K562 (cell line): ENCODE measurements around the gene SUPT7L. TPM values are rescaled to one million over a fixed set of nuclear protein-coding genes. Genes with fewer than 3 reads are reported as not detected.
A peak's percentile ranks its signal among the peaks of the same experiment; 100 is the strongest.

Experiments
- CBX1 ChIP-seq: sonication (generic); IDR thresholded peaks from 2 replicates; pipeline ENCODE4 v1.6.1; 2016; ENCODE audit warnings: antibody characterized with exemption, low read depth, mild to moderate bottlenecking
- CGGBP1 ChIP-seq: fragments of 250-450 bp; sonication (Bioruptor Pico); IDR thresholded peaks from 2 replicates; pipeline ENCODE4 v1.9.0; 2021; ENCODE audit warnings: mild to moderate bottlenecking
- ETS2 ChIP-seq: IDR thresholded peaks from 2 replicates; pipeline ENCODE4 v1.6.1; 2016; ENCODE audit warnings: borderline replicate concordance, missing genetic modification characterization, mild to moderate bottlenecking, moderate library complexity, missing compliant biosample characterization; ENCODE audit not compliant: poor library complexity, severe bottlenecking
- GTF2F1 ChIP-seq: IDR thresholded peaks from 2 replicates; pipeline ENCODE4 v1.6.1; 2011; ENCODE audit warnings: low read depth, low read length, improper control_type of control experiment
- KDM2B ChIP-seq: fragments of 250-450 bp; sonication (Bioruptor Pico); IDR thresholded peaks from 2 replicates; pipeline ENCODE4 v1.8.0; 2021; ENCODE audit warnings: mild to moderate bottlenecking, moderate library complexity
- TSC22D4 ChIP-seq: fragments of 450-650 bp; IDR thresholded peaks from 2 replicates; pipeline ENCODE4 v1.6.1; 2016; ENCODE audit warnings: missing genetic modification characterization, missing biosample characterization, control low read depth
- ZBTB11 ChIP-seq, 3 experiments: fragments of 200-800 bp in 1 of 3; fragments of 250-450 bp in 1 of 3; fragments of 450-650 bp in 1 of 3; sonication (Bioruptor Pico) in 1 of 3; sonication (Bioruptor generic) in 1 of 3; formaldehyde crosslinking in 1 of 3; IDR thresholded peaks; 2 replicates each; pipeline versions ENCODE4 v1.6.1 to v1.8.0; 2016 to 2022; ENCODE audit warnings: mild to moderate bottlenecking in 2 of 3, missing genetic modification characterization in 2 of 3, missing compliant biosample characterization in 1 of 3, moderate library complexity in 1 of 3
- ZBTB12 ChIP-seq: fragments of 250-450 bp; sonication (Bioruptor Pico); IDR thresholded peaks from 2 replicates; pipeline ENCODE4 v1.4.0; 2020
- ZNF217 ChIP-seq: sonication (generic); formaldehyde crosslinking; IDR thresholded peaks from 2 replicates; pipeline ENCODE4 v1.8.0; 2022; ENCODE audit warnings: mild to moderate bottlenecking, missing genetic modification reagents
- ZNF639 ChIP-seq, 2 experiments: fragments of 200-800 bp in 1 of 2; sonication (Bioruptor generic) in 1 of 2; sonication (generic) in 1 of 2; formaldehyde crosslinking in 1 of 2; IDR thresholded peaks in 1 of 2; conservative IDR thresholded peaks in 1 of 2; 2 replicates each; pipeline versions ENCODE4 v1.5.0 to v1.6.1; 2016 to 2020; ENCODE audit warnings: missing compliant biosample characterization in 1 of 2, missing genetic modification characterization in 1 of 2, missing genetic modification reagents in 1 of 2
- polyA plus RNA-seq, 8 experiments: library from polyadenylated mRNA; depleted of rRNA in 4 of 8; stranded (reverse) in 5 of 8; unstranded in 3 of 8; fragments of >200 nt; fragmentation: Nextera tagmentation in 2 of 8; fragmentation: Illumina TruSeq in 1 of 8; extraction: Ambion mirVana in 2 of 8; extraction: Trizol in 1 of 8; gene quantifications; 2 replicates each; pipeline versions ENCODE4 v1.2.1 to v1.2.3, GENCODE V29; 2011 to 2014; ENCODE audit warnings: inconsistent platforms in 1 of 8, missing spikeins in 1 of 8
- total RNA-seq, 7 experiments: library from RNA; depleted of rRNA in 6 of 7; stranded (reverse); fragments of >200 nt in 6 of 7; fragmentation: Illumina TruSeq in 2 of 7; extraction: Trizol in 2 of 7; gene quantifications; 2 replicates each; pipeline versions ENCODE4 v1.2.1 to v1.2.3, GENCODE V29; 2011 to 2021; ENCODE audit warnings: low replicate concordance in 1 of 7

The SUPT7L gene
- total and polyA plus RNA-seq, 9 of the 15 experiments (the other 6 are each of a cell fraction or from before 2014, with no cell fraction given): 22.0 to 72.8 (median 40.2) TPM

- TF ChIP-seq ZBTB12 (CRISPR knock-in tag) (peak; percentile 56), ZNF217 (CRISPR knock-in tag) (no peak), CGGBP1 (CRISPR knock-in tag) (peak; percentile 51; the same call in 1 of the 2 replicates), ZBTB11 (CRISPR knock-in tag; IDR thresholded peaks at IDR 0.05) (peak; percentile 99), CBX1 (peak; percentile 21; the same call in 1 of the 2 replicates), KDM2B (CRISPR knock-in tag) (0 out of 2 replicates have a peak, but pooled peaks have one; percentile 46), TSC22D4 (tag) (no peak), ZNF639 (CRISPR knock-in tag; conservative IDR thresholded peaks at IDR 0.05 in 1 of 2, IDR thresholded peaks at IDR 0.05 in 1 of 2) (0 out of 4 replicates have a peak, but pooled peaks of 1 of the 2 experiments have one; percentile 44), GTF2F1 (0 out of 2 replicates have a peak, but pooled peaks have one; percentile 64), ETS2 (tag) (no peak)
Measured at GRCh38 chr2:27663285-27664153, at the start of gene SUPT7L, which contains the start of gene SLC4A1AP (continued).
